ENCODE data around the gene GTF3C1.

The GTF3C1 gene

GRCh38 chr16:27538528-27538927 is 11.2 kb downstream of the GTF3C1 start:
- TF ChIP-seq CTCF (IDR thresholded peaks at IDR 0.05): no peak
- H3K27ac ChIP-seq: no peak overlapping the region
- H3K4me3 ChIP-seq: no peak overlapping the region
- DNase-seq (ENCODE audit: low spot score): no peak

GRCh38 chr16:27534256-27534655 is 15.5 kb downstream of the GTF3C1 start:
- Histone ChIP-seq H3K27ac (no peak overlapping the region), H3K4me3 (no peak overlapping the region)
- DNase-seq (ENCODE audit: low spot score): no peak
- no peak for TF ChIP-seq CTCF (IDR thresholded peaks at IDR 0.05)

DNA sequence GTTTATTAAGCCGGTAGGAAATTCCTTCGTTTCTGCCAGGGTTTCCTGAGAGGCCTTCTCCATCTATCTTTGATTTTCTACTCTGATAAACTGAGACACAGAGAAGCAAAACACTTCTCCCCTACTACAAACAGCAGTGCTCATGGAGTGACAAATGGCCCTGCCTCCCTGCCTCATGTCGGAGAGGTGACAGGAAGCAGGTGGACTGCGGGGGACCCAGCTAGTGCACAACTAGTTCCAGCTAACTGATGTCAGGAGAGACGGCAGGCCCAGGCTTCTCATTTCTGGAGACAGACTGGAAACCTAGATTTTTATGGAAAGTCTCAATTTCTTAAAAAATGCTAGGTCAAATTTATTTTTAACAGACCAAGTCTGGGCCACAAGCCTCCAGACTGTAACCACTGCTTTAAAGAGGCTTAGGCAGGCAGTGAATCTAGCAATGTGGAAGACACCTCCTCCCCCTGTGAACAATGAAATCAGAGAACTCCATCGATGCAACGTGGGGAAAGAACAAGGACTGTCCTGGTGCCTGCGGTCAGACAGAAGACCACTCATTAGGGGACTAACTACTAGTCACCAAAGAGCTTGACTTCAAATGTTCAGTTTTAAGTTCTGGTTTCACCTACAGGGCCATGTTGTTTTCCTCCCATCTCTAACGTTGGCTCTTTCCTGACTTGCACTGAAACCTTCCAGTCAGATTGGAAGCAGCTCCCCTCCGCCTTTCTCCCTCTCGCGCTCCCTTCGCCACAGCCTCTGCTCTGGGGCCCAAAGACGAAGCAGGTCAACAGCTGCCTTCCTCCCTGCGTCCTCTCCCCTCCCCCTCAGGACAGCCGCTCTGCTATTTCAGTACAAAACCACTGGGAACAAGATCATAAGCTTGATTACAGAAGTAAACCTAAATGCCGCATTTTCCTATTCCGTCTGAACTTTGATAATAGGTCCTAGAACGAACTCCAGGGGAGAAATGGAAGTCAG is 17.6 kb downstream of the GTF3C1 start:
- no peak for DNase-seq (ENCODE audit: low spot score)
- no peak overlapping the region for H3K27ac ChIP-seq

DNA sequence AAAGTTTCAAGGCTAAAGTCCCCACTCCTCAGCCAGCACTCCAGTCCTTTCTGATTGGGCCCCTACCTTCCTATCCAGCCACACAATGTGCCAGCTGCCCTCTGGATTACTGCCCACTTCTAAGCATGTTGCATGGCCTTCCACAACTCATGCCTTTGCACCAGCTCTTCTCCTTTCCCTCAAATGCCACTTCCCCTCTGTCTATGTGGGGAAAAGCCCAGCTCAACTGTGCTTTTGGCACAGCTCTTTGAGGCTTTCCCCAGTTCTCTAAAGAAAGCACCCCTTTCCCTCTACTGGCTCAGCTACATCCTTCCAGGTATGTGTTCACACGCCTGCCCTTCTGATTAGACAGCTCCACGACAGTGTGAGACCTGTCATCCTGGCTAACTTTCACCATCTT is 18.5 kb downstream of the GTF3C1 start:
- Histone ChIP-seq H3K27ac (no peak overlapping the region), H3K4me3 (no peak overlapping the region)
- no peak for DNase-seq (ENCODE audit: low spot score)
- no peak for TF ChIP-seq CTCF (IDR thresholded peaks at IDR 0.05)

More for the DNA sequence above, 17.6 kb downstream of the GTF3C1 start:
- TF ChIP-seq CTCF (IDR thresholded peaks at IDR 0.05): no peak
- H3K4me3 ChIP-seq: no peak overlapping the region

DNA sequence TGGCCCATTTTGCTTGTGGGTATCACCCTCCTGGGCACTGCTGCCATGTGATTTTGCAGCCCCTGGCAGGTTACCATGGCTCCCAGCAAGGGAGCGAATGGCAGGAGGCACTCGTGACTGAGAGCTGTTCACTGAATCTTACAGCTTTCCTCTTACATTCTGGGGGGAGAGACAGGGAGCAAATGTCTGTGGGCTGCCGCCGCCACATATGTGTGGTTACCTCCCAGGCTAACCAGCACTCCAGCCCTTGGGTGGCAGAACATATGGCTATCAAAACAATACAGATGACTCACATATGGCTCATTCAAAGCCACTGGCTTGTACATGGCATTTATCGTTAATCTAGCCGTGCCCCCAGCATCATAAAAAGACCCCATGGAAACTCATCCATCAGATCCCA is 19.8 kb downstream of the GTF3C1 start:
- Histone ChIP-seq H3K4me3 (no peak overlapping the region), H3K27ac (no peak overlapping the region)
- no peak for TF ChIP-seq CTCF (IDR thresholded peaks at IDR 0.05)
- no peak for DNase-seq (ENCODE audit: low spot score)

GRCh38 chr16:27528294-27528693 is 21.4 kb downstream of the GTF3C1 start:
- TF ChIP-seq CTCF (IDR thresholded peaks at IDR 0.05): no peak
- Histone ChIP-seq H3K27ac (no peak overlapping the region), H3K4me3 (no peak overlapping the region)
- DNase-seq (ENCODE audit: low spot score): no peak

GRCh38 chr16:27526180-27526579 is 23.5 kb downstream of the GTF3C1 start:
- no peak for TF ChIP-seq CTCF (IDR thresholded peaks at IDR 0.05)
- Histone ChIP-seq H3K4me3 (no peak overlapping the region), H3K27ac (no peak overlapping the region)
- no peak for DNase-seq (ENCODE audit: low spot score)
